ENCODE measurements around the gene CCDC174. TPM values are rescaled to one million over a fixed set of nuclear protein-coding genes. Genes with fewer than 3 reads are reported as not detected.

Gene CCDC174
- total and polyA plus RNA-seq, 2 of the 4 experiments (the other 2 are of a cell fraction) = 5.9 to 9.6 TPM

- Histone ChIP-seq H3K56ac (ENCODE audit: extremely low read depth, insufficient read depth, low read length) (no peak overlapping the region), H2BK15ac (ENCODE audit: low read depth, low read length) (no peak overlapping the region), H2BK120ac (ENCODE audit: low read depth, low read length) (no peak overlapping the region), H3K14ac (replicated peaks; ENCODE audit: low read depth, low read length) (no peak overlapping the region), H4K91ac (ENCODE audit: insufficient read depth, low read depth, low read length) (no peak overlapping the region), H3K27ac (ENCODE audit: insufficient read depth, low read length) (no peak overlapping the region), H2AK9ac (replicated peaks; ENCODE audit: low read depth, low read length, poor library complexity) (no peak overlapping the region), H3K18ac (ENCODE audit: low read depth, low read length) (no peak overlapping the region), H4K8ac (ENCODE audit: low read depth in 2 of 2, low read length in 2 of 2) (no peak overlapping the region), H3K79me1 (ENCODE audit: low read depth in 1 of 2, low read length in 2 of 2) (no peaks in the 10 kb centered on the region), H2BK5ac (ENCODE audit: low read depth, low read length, poor library complexity, severe bottlenecking) (no peak overlapping the region), H3K9me1 (ENCODE audit: insufficient read depth, low read length) (no peaks in the 10 kb centered on the region), H3K36me3 (ENCODE audit: control insufficient read depth, insufficient read depth, low read length) (no peaks in the 10 kb centered on the region), H2AFZ (replicated peaks; ENCODE audit: low read length, poor library complexity) (no peak overlapping the region), H4K20me1 (ENCODE audit: insufficient read depth, low read length) (no peaks in the 10 kb centered on the region), H3K4me3 (ENCODE audit: insufficient read depth, low read depth, low read length) (no peak overlapping the region), H3K4me2 (ENCODE audit: low read depth, low read length) (no peak overlapping the region), H3K27me3 (ENCODE audit: control insufficient read depth, insufficient read depth, low read length) (peaks cover 8% of the 10 kb centered on the region), H3K9me3 (ENCODE audit: control insufficient read depth, insufficient read depth, low read length) (no peaks in the 10 kb centered on the region; the same call in 1 of the 2 replicates), H4K5ac (ENCODE audit: low read depth, low read length) (no peak overlapping the region), H3K9ac (ENCODE audit: low read depth, low read length) (no peak overlapping the region), H3K23ac (ENCODE audit: low read depth, low read length) (no peak overlapping the region), H2BK20ac (ENCODE audit: low read depth, low read length) (no peak overlapping the region), H3K4me1 (ENCODE audit: control insufficient read depth, insufficient read depth, low read length) (no peaks in the 10 kb centered on the region), H3K4ac (ENCODE audit: low read depth, low read length) (no peak overlapping the region), H2AK5ac (ENCODE audit: low read depth, low read length) (no peak overlapping the region)
- intact Hi-C loops (cut with micrococcal nuclease) (no loop called here), dilution Hi-C loops (cut with HindIII; ENCODE audit: low sequenced_read_pairs, unreplicated experiment) (no loop called here), in situ Hi-C loops (cut with MboI; ENCODE audit: low sequenced_read_pairs) (no loop called here)
- WGBS, 2 experiments (ENCODE audit: extremely low coverage in 2 of 2, insufficient read length in 1 of 2) = 80% methylated on average over 3 of the region's 4 CpGs; no CpG with 5 or more reads in 1 of the 2 experiments
- TF ChIP-seq ELK1 (IDR thresholded peaks at IDR 0.05; ENCODE audit: borderline replicate concordance, low read depth, low read length) (no peak), MXI1 (IDR thresholded peaks at IDR 0.05; ENCODE audit: borderline replicate concordance, low read depth, low read length) (no peak), RCOR1 (IDR thresholded peaks at IDR 0.05; ENCODE audit: insufficient replicate concordance, low read length) (no peak), FOS (IDR thresholded peaks at IDR 0.05; ENCODE audit: low read depth, low read length) (no peak), CEBPB (IDR thresholded peaks at IDR 0.05; ENCODE audit: low read depth, low read length) (no peak), POLR2A (IDR thresholded peaks at IDR 0.05; ENCODE audit: low read depth, low read length) (no peak)
- BruUV-seq (replicated peaks) = no TSS peak
- ChIA-PET CTCF (no interaction called here), POLR2A (ENCODE audit: unreplicated experiment) (no interaction called here)
- DNase-seq (no peak), ATAC-seq (ENCODE audit: low read depth) (no peak)
Measured at GRCh38 chr3:14684447-14684846, 32.9 kb downstream of the CCDC174 start.

Data from IMR-90 (cell line).